Loucy (cell line): Measurements from ENCODE around the gene METTL2A.

Experiments used
- EZH2phosphoT487 ChIP-seq: fragments of 200-600 bp; IDR thresholded peaks from 2 replicates; pipeline ENCODE4 v1.6.1; 2018; ENCODE audit warnings: antibody characterized with exemption, mild to moderate bottlenecking, moderate library complexity, borderline replicate concordance
- TF ChIP-seq, protein P1 (sequence below): fragments of 200-600 bp; sonication (generic); conservative IDR thresholded peaks from 2 replicates; pipeline ENCODE4 v1.5.1; 2014; ENCODE audit warnings: mild to moderate bottlenecking, antibody characterized with exemption, low read length

- TF ChIP-seq, protein P1, sequence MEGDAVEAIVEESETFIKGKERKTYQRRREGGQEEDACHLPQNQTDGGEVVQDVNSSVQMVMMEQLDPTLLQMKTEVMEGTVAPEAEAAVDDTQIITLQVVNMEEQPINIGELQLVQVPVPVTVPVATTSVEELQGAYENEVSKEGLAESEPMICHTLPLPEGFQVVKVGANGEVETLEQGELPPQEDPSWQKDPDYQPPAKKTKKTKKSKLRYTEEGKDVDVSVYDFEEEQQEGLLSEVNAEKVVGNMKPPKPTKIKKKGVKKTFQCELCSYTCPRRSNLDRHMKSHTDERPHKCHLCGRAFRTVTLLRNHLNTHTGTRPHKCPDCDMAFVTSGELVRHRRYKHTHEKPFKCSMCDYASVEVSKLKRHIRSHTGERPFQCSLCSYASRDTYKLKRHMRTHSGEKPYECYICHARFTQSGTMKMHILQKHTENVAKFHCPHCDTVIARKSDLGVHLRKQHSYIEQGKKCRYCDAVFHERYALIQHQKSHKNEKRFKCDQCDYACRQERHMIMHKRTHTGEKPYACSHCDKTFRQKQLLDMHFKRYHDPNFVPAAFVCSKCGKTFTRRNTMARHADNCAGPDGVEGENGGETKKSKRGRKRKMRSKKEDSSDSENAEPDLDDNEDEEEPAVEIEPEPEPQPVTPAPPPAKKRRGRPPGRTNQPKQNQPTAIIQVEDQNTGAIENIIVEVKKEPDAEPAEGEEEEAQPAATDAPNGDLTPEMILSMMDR = no peak
- no peak for TF ChIP-seq EZH2phosphoT487
Measured at GRCh38 chr17:62478424-62478879, 54.8 kb downstream of the METTL2A start, which contains the start of gene TLK2.
